GM10266 (cell line): ENCODE results near the gene NDUFA8.

ENCODE experiments used
- DNase-seq: peaks from one replicate; pipeline ENCODE4 v3.0.0; 2012; ENCODE audit errors: extremely low spot score
- CTCF ChIP-seq: IDR thresholded peaks from 2 replicates; pipeline ENCODE4 v1.5.1; 2012; ENCODE audit warnings: mild to moderate bottlenecking, low read depth; ENCODE audit not compliant: control insufficient read depth, insufficient read depth; ENCODE audit errors: missing control alignments

The NDUFA8 gene

GRCh38 chr9:122132539-122132938 is 27.0 kb downstream of the NDUFA8 start:
- no peak for DNase-seq
- no peak for TF ChIP-seq CTCF

- TF ChIP-seq CTCF = no peak
- DNase-seq = no peak
These were observed 28.1 kb downstream of the NDUFA8 start for GRCh38 chr9:122131401-122132001.

GRCh38 chr9:122130837-122131236 is 28.7 kb downstream of the NDUFA8 start:
- no peak for TF ChIP-seq CTCF
- DNase-seq = no peak

- DNase-seq = no peak
- no peak for TF ChIP-seq CTCF
These were observed 29.6 kb downstream of the NDUFA8 start for GRCh38 chr9:122129969-122130368.

- TF ChIP-seq CTCF = no peak
- no peak for DNase-seq
These were observed 30.6 kb downstream of the NDUFA8 start for GRCh38 chr9:122128969-122129343.

- no peak for TF ChIP-seq CTCF
- DNase-seq = no peak
These were observed 31.3 kb downstream of the NDUFA8 start for GRCh38 chr9:122128007-122128968.

GRCh38 chr9:122127396-122127798 is 32.2 kb downstream of the NDUFA8 start:
- no peak for DNase-seq
- TF ChIP-seq CTCF = no peak
